HEK293 (cell line): ENCODE measurements around the gene TOR2A.
A peak's percentile ranks its signal among the peaks of the same experiment; 100 is the strongest.

ENCODE experiments used
- CTCF ChIA-PET: fragments of 350-600 bp; formaldehyde crosslinking; extraction: SDS; loops from one replicate; lab custom pipeline; 2021; ENCODE audit warnings: antibody characterized with exemption; lab: Yijun Ruan, JAX
- POLR2A ChIA-PET: fragments of 300-600 bp; formaldehyde crosslinking; extraction: SDS; loops from one replicate; lab custom pipeline; 2020; ENCODE audit warnings: antibody characterized with exemption, inconsistent platforms; lab: Yijun Ruan, JAX
- H3K27ac ChIP-seq: fragments of 200-500 bp; sonication (Bioruptor generic); 2 replicates; pipeline ENCODE4 v1.5.1; 2014; ENCODE audit warnings: low read depth, low read length, control low read depth, inconsistent platforms; ENCODE audit errors: extremely low read depth
- H3K36me3 ChIP-seq, 2 experiments: fragments of 200-500 bp in 1 of 2; sonication (Bioruptor generic) in 1 of 2; 1 replicate in 1 of 2; 2 replicates in 1 of 2; pipeline ENCODE4 v1.5.1; 2014 to 2017; ENCODE audit warnings: inconsistent platforms in 2 of 2, low read length in 2 of 2; ENCODE audit not compliant: control insufficient read depth in 2 of 2, insufficient read depth in 1 of 2
- H3K4me1 ChIP-seq: fragments of 200-500 bp; sonication (Bioruptor generic); 2 replicates; pipeline ENCODE4 v1.5.1; 2014; ENCODE audit warnings: mild to moderate bottlenecking, low read length, inconsistent platforms; ENCODE audit not compliant: control insufficient read depth, insufficient read depth
- H3K4me3 ChIP-seq: 2 replicates; pipeline ENCODE4 v1.5.1; 2011; ENCODE audit warnings: low read depth, mild to moderate bottlenecking, control low read depth, low read length, moderate library complexity
- H3K9me3 ChIP-seq: fragments of 200-500 bp; sonication (Bioruptor generic); 2 replicates; pipeline ENCODE4 v1.5.1; 2014; ENCODE audit warnings: low read depth, low read length, inconsistent platforms; ENCODE audit not compliant: control insufficient read depth, insufficient read depth
- GLIS1 ChIP-seq: fragments of 450-650 bp; formaldehyde crosslinking; IDR thresholded peaks from 2 replicates; pipeline ENCODE4 v1.5.1; 2016; ENCODE audit warnings: missing biosample characterization, missing genetic modification characterization
- IKZF3 ChIP-seq: fragments of 450-650 bp; IDR thresholded peaks from 2 replicates; pipeline ENCODE4 v1.5.0; 2018; ENCODE audit warnings: missing biosample characterization, mild to moderate bottlenecking, missing genetic modification characterization, moderate library complexity
- KLF1 ChIP-seq: fragments of 450-650 bp; formaldehyde crosslinking; IDR thresholded peaks from 2 replicates; pipeline ENCODE4 v1.5.1; 2016; ENCODE audit warnings: missing biosample characterization, missing genetic modification characterization
- KLF8 ChIP-seq: fragments of 450-650 bp; formaldehyde crosslinking; IDR thresholded peaks from 2 replicates; pipeline ENCODE4 v1.5.1; 2016; ENCODE audit warnings: missing biosample characterization, missing genetic modification characterization
- TRIM28 ChIP-seq: IDR thresholded peaks from 2 replicates; pipeline ENCODE4 v1.6.1; 2011; ENCODE audit warnings: low read length, control low read depth, borderline replicate concordance
- YY1 ChIP-seq: fragments of 450-650 bp; formaldehyde crosslinking; IDR thresholded peaks from 2 replicates; pipeline ENCODE4 v1.5.1; 2018; ENCODE audit warnings: missing biosample characterization, missing genetic modification characterization
- ZBTB11 ChIP-seq: fragments of 450-650 bp; formaldehyde crosslinking; conservative IDR thresholded peaks from 2 replicates; pipeline ENCODE4 v1.5.1; 2016; ENCODE audit warnings: low read depth, missing biosample characterization, missing genetic modification characterization
- ZBTB7A ChIP-seq: fragments of 450-650 bp; formaldehyde crosslinking; IDR thresholded peaks from 2 replicates; pipeline ENCODE4 v1.5.1; 2016; ENCODE audit warnings: low read depth, missing biosample characterization, missing genetic modification characterization
- ZIC2 ChIP-seq: fragments of 450-650 bp; formaldehyde crosslinking; IDR thresholded peaks from 2 replicates; pipeline ENCODE4 v1.5.1; 2016; ENCODE audit warnings: missing biosample characterization, missing genetic modification characterization
- ZNF16 ChIP-seq: fragments of 450-650 bp; formaldehyde crosslinking; IDR thresholded peaks from 2 replicates; pipeline ENCODE4 v1.5.1; 2016; ENCODE audit warnings: low read depth, missing biosample characterization, missing genetic modification characterization
- ZNF335 ChIP-seq: fragments of 450-650 bp; formaldehyde crosslinking; conservative IDR thresholded peaks from 2 replicates; pipeline ENCODE4 v1.5.1; 2016; ENCODE audit warnings: missing biosample characterization, missing genetic modification characterization
- ZNF354C ChIP-seq: fragments of 450-650 bp; formaldehyde crosslinking; IDR thresholded peaks from 2 replicates; pipeline ENCODE4 v1.5.1; 2016; ENCODE audit warnings: missing biosample characterization, missing genetic modification characterization, low read depth, borderline replicate concordance
- ZNF624 ChIP-seq: fragments of 450-650 bp; formaldehyde crosslinking; IDR thresholded peaks from 2 replicates; pipeline ENCODE4 v1.5.1; 2017; ENCODE audit warnings: missing biosample characterization, missing genetic modification characterization
- ZNF707 ChIP-seq: fragments of 450-650 bp; formaldehyde crosslinking; IDR thresholded peaks from 2 replicates; pipeline ENCODE4 v1.5.1; 2016; ENCODE audit warnings: missing biosample characterization, missing genetic modification characterization
- ZNF777 ChIP-seq: fragments of 450-650 bp; formaldehyde crosslinking; IDR thresholded peaks from 2 replicates; pipeline ENCODE4 v1.5.1; 2017; ENCODE audit warnings: missing biosample characterization, missing genetic modification characterization, borderline replicate concordance
- TF ChIP-seq, protein P1 (sequence below): fragments of 450-650 bp; formaldehyde crosslinking; IDR thresholded peaks from 2 replicates; pipeline ENCODE4 v1.5.1; 2017; ENCODE audit warnings: missing biosample characterization, missing genetic modification characterization
- TF ChIP-seq, protein P2 (sequence below): fragments of 450-650 bp; formaldehyde crosslinking; IDR thresholded peaks from 2 replicates; pipeline ENCODE4 v1.5.1; 2016; ENCODE audit warnings: missing biosample characterization, missing genetic modification characterization, low read depth

Gene TOR2A

GRCh38 chr9:127720031-127720864 lies 14.8 kb downstream of the TOR2A start:
- no peak overlapping the region for H3K4me3 ChIP-seq
- H3K36me3 ChIP-seq = no peaks in the 10 kb centered on the region
- no peak overlapping the region for H3K27ac ChIP-seq
- TF ChIP-seq ZBTB7A (tag by site-specific recombination) = no peak
- TF ChIP-seq ZIC2 (tag by site-specific recombination) = 0 out of 2 replicates have a peak, but pooled peaks have one; percentile 8
- TF ChIP-seq GLIS1 (tag by site-specific recombination) = peak; percentile 88
- TF ChIP-seq, all 188 proteins: peak for 2
- H3K9me3 ChIP-seq = no peaks in the 10 kb centered on the region
- H3K4me1 ChIP-seq = no peaks in the 10 kb centered on the region
- ChIA-PET POLR2A (no interaction called here), CTCF (interaction anchor here (0.6 kb wide), 1 partner anchor 130 kb away, joined by 3 read pairs; no protein-coding TSS in a partner anchor)

DNA sequence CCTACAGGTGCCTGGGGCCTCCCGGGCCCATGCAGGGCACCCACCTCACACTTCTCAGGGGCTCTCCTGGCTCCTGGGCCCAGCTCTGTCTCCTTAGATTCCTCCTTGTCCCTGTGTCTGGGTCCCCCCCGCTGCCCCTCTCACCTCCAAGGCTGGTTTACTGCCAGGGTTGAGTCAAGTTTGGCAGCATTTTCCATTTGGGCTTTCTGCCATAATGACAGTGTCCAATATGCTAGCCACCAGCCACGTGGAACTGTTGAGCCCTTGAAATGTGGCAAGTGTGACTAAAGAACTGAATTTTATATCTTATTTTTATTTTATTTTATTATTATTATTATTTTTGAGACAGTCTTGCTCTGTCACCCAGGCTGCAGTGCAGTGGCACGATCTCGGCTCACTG lies 17.3 kb downstream of the TOR2A start:
- Histone ChIP-seq H3K4me1 (no peaks in the 10 kb centered on the region), H3K9me3 (no peaks in the 10 kb centered on the region), H3K27ac (no peak overlapping the region), H3K36me3 (no peaks in the 10 kb centered on the region), H3K4me3 (no peak overlapping the region)
- POLR2A ChIA-PET = interaction anchor here (1.3 kb wide), 1 partner anchor 17 kb away, joined by 3 read pairs; the partner anchor contains the start of gene TOR2A
- CTCF ChIA-PET = interaction anchor here (1.1 kb wide), 1 partner anchor 17 kb away, joined by 5 read pairs; the partner anchor contains the start of gene TOR2A
- TF ChIP-seq ZNF16 (tag by site-specific recombination) (no peak), ZNF354C (tag by site-specific recombination) (no peak), ZNF335 (tag by site-specific recombination) (no peak), ZNF624 (tag by site-specific recombination) (no peak), ZNF707 (tag by site-specific recombination) (no peak), IKZF3 (tag by site-specific recombination) (no peak), KLF8 (no peak), ZNF777 (tag by site-specific recombination) (no peak)
- TF ChIP-seq, protein P1, sequence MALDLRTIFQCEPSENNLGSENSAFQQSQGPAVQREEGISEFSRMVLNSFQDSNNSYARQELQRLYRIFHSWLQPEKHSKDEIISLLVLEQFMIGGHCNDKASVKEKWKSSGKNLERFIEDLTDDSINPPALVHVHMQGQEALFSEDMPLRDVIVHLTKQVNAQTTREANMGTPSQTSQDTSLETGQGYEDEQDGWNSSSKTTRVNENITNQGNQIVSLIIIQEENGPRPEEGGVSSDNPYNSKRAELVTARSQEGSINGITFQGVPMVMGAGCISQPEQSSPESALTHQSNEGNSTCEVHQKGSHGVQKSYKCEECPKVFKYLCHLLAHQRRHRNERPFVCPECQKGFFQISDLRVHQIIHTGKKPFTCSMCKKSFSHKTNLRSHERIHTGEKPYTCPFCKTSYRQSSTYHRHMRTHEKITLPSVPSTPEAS (tag by site-specific recombination) = no peak

- Histone ChIP-seq H3K27ac (no peak overlapping the region), H3K36me3 (no peaks in the 10 kb centered on the region), H3K9me3 (no peaks in the 10 kb centered on the region), H3K4me1 (no peaks in the 10 kb centered on the region), H3K4me3 (no peak overlapping the region)
- ChIA-PET POLR2A (interaction anchor here (1.3 to 2.7 kb wide), 3 partner anchors 10 to 109 kb away, joined by 3 to 9 read pairs (median 8); partner anchors contain the start of genes CFAP157 and TOR2A), CTCF (interaction anchor here (0.6 to 1.2 kb wide), 6 partner anchors 18 to 318 kb away, joined by 3 to 10 read pairs (median 4); partner anchors contain the start of gene TOR2A)
- TF ChIP-seq TRIM28 = no peak
- no peak for TF ChIP-seq ZIC2 (tag by site-specific recombination)
Observed at GRCh38 chr9:127716412-127716811, 18.7 kb downstream of the TOR2A start.

DNA sequence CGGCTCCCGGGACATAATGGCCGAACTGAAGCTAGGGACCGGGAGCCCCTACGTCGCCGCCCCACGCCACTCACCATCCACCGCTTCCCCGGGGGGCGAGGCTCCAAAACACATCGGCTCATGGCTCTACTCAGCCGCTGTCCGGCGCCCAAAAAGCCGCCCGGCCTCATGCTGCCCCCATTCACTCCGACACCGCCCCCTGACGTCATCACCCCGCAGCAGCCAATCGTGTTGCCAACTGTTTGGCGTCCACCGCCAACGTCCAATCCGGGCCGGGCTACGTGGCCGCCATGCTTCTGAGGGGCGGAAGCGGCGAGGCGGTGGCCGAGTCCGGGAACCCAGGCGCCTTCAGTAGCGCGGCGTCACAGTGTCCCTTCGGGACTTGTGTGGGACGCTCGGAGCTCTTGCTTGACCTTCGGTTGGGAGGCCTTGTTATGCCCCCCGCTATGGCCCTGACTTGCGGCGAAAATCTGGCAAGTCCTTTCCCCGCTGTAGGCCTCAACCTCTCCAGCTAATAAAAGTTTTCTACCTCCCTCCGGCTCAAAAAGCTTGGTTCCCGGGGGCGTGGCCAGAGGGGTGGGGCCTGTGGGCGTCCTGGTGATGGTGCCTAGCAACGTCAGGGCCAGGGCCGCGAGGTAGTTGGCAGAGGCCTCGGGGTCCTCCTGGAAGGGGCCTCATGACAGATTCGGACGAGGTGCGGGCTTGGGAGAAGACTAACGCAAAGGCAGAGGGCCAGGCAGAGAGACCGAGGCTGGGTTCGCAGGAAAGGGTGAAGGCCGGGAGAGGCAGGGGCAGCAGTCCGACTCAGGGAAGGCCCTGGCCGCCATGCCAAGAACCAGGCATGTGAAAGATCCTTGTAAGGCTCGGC lies 19.4 kb downstream of the TOR2A start, which contains the start of the genes PTRH1 and TTC16:
PTRH1 (minus strand) TSS at position 194 of the 868 bp plus-strand sequence; CDS start at position 170, 24 bp downstream.
TTC16 (plus strand) TSS at position 610 of the 868 bp plus-strand sequence; CDS start at position 677, 67 bp downstream.
- Histone ChIP-seq H3K4me3 (peak within 1 kb of the TSS; percentile 79), H3K27ac (no peak within 1 kb of the TSS; the same call in 1 of the 2 replicates), H3K4me1 (no peaks in the 10 kb centered on the region), H3K9me3 (no peaks in the 10 kb centered on the region), H3K36me3 (no peaks in the 10 kb centered on the region)
- ChIA-PET CTCF (interaction anchor here (0.6 to 1.6 kb wide), 8 partner anchors 19 to 319 kb away, joined by 3 to 10 read pairs (median 4); partner anchors contain the start of gene TOR2A), POLR2A (interaction anchor here (1.3 to 2.7 kb wide), 4 partner anchors 10 to 108 kb away, joined by 3 to 9 read pairs (median 6); partner anchors contain the start of genes CFAP157 and TOR2A)
- peak; percentile 81 for TF ChIP-seq ZBTB11 (tag by site-specific recombination)
- 0 out of 2 replicates have a peak, but pooled peaks have one; percentile 35 for TF ChIP-seq KLF1 (tag by site-specific recombination)
- TF ChIP-seq YY1 = peak; percentile 91
- TF ChIP-seq IKZF3 (tag by site-specific recombination) = no peak
- TF ChIP-seq, protein P2, sequence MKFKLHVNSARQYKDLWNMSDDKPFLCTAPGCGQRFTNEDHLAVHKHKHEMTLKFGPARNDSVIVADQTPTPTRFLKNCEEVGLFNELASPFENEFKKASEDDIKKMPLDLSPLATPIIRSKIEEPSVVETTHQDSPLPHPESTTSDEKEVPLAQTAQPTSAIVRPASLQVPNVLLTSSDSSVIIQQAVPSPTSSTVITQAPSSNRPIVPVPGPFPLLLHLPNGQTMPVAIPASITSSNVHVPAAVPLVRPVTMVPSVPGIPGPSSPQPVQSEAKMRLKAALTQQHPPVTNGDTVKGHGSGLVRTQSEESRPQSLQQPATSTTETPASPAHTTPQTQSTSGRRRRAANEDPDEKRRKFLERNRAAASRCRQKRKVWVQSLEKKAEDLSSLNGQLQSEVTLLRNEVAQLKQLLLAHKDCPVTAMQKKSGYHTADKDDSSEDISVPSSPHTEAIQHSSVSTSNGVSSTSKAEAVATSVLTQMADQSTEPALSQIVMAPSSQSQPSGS (tag by site-specific recombination) = peak; percentile 99
